ENCODE measurements around the gene CHAF1A. TPM values are rescaled to one million over a fixed set of nuclear protein-coding genes. Genes with fewer than 3 reads are reported as not detected.

CHAF1A gene
- polyA plus RNA-seq, 1 donor from 2014 or later = 9.4 TPM

GRCh38 chr19:4376671-4376990 lies 25.8 kb upstream of the CHAF1A start:
- H3F3A ChIP-seq (ENCODE audit: insufficient read depth, low read length, poor library complexity, severe bottlenecking) = no peaks in the 10 kb centered on the region
- no peaks in the 10 kb centered on the region for H3K79me2 ChIP-seq (replicated peaks; ENCODE audit: insufficient read depth, low read length)
- H2AFZ ChIP-seq (ENCODE audit: low read depth, low read length) = no peak overlapping the region
- H3K9ac ChIP-seq (ENCODE audit: low read length) = no peak overlapping the region
- H3K36me3 ChIP-seq (ENCODE audit: insufficient read depth, low read length) = no peaks in the 10 kb centered on the region
- peak overlapping the region; percentile 68 for H3K27ac ChIP-seq (ENCODE audit: low read length)
- H4K20me1 ChIP-seq (ENCODE audit: insufficient read depth) = no peaks in the 10 kb centered on the region
- TF ChIP-seq EP300 (conservative IDR thresholded peaks at IDR 0.05; ENCODE audit: poor library complexity, severe bottlenecking) = no peak
- no peak for TF ChIP-seq SMC3 (conservative IDR thresholded peaks at IDR 0.05; ENCODE audit: poor library complexity)
- TF ChIP-seq REST (IDR thresholded peaks at IDR 0.05; ENCODE audit: borderline replicate concordance) = no peak
- no peak for TF ChIP-seq EZH2 (IDR thresholded peaks at IDR 0.05; ENCODE audit: borderline replicate concordance, insufficient read depth, low read length, poor library complexity, severe bottlenecking)
- no peak for TF ChIP-seq POLR2AphosphoS5 (IDR thresholded peaks at IDR 0.05)
- TF ChIP-seq RAD21 (conservative IDR thresholded peaks at IDR 0.05) = no peak
- TF ChIP-seq CTCF (IDR thresholded peaks at IDR 0.05; ENCODE audit: poor library complexity, severe bottlenecking) = no peak
- TF ChIP-seq TAF1 (IDR thresholded peaks at IDR 0.05; ENCODE audit: low read depth) = no peak
- TF ChIP-seq MXI1 (conservative IDR thresholded peaks at IDR 0.05; ENCODE audit: poor library complexity, severe bottlenecking) = no peak
- no peak overlapping the region for H3K4me2 ChIP-seq (ENCODE audit: low read length)
- no peaks in the 10 kb centered on the region for H3K9me2 ChIP-seq (ENCODE audit: insufficient read depth, low read length)
- H3K27me3 ChIP-seq (ENCODE audit: insufficient read depth, low read depth, low read length) = no peaks in the 10 kb centered on the region
- no peak overlapping the region for H3K4me3 ChIP-seq (ENCODE audit: low read length)
- no peaks in the 10 kb centered on the region for H3K9me3 ChIP-seq (ENCODE audit: low read length)

DNA sequence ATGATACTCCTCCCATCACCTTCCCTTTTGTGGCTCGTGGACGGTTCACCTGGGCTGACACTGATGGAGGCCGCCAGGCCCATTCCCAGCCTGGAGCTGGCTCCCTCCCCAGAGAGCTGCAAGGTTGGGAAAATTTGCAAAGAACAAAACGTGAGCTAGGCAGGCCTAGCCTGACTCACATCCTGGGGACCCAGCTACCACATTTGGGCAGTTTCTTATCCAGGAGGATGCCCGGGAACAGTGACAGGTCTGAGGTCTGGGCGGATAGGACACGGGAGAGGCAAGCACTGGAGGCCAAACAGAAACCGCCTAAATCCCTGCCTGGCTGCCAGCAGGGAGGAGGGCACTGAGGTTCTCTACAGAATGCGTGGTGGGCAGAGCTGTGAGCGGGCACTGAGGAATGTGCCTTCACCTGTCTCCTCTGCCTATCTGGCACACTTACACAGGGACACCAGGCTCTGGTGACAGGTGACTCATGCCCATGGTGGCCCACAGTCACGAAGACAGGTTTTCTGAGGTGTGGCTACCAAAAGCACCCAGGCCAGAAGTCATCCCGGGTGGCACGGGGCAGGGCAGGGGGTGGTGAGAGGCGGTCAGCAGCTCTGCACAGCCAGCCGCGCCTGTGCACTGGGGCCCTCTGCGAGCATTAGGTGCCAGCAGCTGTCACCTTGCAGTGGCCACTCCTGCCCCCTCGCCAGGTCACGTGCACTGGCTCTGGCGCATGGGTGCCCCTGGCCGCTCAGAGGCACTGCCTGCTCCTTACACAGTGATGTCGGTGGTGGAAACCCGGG lies 25.3 kb upstream of the CHAF1A start:
- H3K79me2 ChIP-seq (replicated peaks; ENCODE audit: insufficient read depth, low read length) = no peaks in the 10 kb centered on the region

More for the DNA sequence above, 25.3 kb upstream of the CHAF1A start:
- Histone ChIP-seq H3K4me3 (ENCODE audit: low read length) (no peak overlapping the region), H4K20me1 (ENCODE audit: insufficient read depth) (no peaks in the 10 kb centered on the region), H3K36me3 (ENCODE audit: insufficient read depth, low read length) (no peaks in the 10 kb centered on the region), H3K27ac (ENCODE audit: low read length) (no peak overlapping the region), H3K27me3 (ENCODE audit: insufficient read depth, low read depth, low read length) (no peaks in the 10 kb centered on the region), H3K4me2 (ENCODE audit: low read length) (no peak overlapping the region), H3K9me2 (ENCODE audit: insufficient read depth, low read length) (no peaks in the 10 kb centered on the region), H2AFZ (ENCODE audit: low read depth, low read length) (no peak overlapping the region), H3K9ac (ENCODE audit: low read length) (no peak overlapping the region), H3K9me3 (ENCODE audit: low read length) (no peaks in the 10 kb centered on the region), H3F3A (ENCODE audit: insufficient read depth, low read length, poor library complexity, severe bottlenecking) (no peaks in the 10 kb centered on the region)
- TF ChIP-seq RAD21 (conservative IDR thresholded peaks at IDR 0.05) = no peak
